ENCODE results near the gene NFYC.

The NFYC gene

DNA sequence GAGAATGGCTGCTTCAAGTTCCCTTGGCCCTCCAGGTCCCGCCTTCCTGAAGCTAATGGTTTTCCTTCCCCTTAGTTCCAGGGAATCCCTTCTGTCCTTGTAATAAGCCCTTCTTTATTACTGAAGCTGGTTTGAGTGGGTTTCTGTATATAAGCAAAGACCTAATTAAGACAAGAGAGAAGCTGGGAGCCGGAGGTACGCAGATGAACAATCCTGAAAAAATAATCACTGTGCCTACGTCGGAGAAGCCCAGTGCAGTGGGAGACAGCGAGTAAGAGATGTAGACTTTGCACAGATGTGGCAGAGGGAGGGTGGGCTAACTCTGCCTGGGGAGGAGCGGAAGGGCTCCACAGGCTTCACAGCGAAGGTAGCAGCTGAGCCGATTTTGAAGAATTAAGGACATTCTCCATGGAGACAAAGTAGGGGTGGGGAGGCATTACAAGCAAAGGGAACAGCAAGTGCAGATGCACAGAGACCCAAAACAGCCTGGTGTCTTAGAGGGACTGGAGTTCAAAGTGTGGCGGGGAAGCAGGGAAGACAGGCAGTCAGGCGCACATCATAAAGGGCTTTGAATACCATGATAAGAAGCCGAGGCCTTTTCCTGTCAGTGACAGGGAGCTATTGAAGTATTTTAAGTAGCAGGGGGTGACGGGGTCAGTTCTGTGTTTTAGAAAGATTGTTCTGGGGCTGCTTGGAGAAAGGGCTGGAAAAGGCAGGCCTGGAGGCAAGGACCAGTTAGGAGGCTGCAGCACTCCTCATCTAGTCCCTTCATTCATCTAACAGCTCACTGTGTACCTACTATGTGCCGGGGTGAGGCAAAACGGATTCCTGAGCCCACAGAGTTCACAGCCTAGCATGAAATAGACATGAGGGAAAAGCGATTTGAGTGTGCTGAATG is 32.5 kb upstream of the NFYC start:
- in situ Hi-C loops (cut with MboI; ENCODE audit: low pct_unique_long_range_greater_than_20kb, low sequenced_read_pairs, unreplicated experiment): no loop called here
- TF ChIP-seq, protein P1, sequence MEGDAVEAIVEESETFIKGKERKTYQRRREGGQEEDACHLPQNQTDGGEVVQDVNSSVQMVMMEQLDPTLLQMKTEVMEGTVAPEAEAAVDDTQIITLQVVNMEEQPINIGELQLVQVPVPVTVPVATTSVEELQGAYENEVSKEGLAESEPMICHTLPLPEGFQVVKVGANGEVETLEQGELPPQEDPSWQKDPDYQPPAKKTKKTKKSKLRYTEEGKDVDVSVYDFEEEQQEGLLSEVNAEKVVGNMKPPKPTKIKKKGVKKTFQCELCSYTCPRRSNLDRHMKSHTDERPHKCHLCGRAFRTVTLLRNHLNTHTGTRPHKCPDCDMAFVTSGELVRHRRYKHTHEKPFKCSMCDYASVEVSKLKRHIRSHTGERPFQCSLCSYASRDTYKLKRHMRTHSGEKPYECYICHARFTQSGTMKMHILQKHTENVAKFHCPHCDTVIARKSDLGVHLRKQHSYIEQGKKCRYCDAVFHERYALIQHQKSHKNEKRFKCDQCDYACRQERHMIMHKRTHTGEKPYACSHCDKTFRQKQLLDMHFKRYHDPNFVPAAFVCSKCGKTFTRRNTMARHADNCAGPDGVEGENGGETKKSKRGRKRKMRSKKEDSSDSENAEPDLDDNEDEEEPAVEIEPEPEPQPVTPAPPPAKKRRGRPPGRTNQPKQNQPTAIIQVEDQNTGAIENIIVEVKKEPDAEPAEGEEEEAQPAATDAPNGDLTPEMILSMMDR (IDR thresholded peaks at IDR 0.05; ENCODE audit: extremely low read depth, insufficient read depth, missing control alignments): no peak
- DNase-seq (ENCODE audit: low spot score): no peak

DNA sequence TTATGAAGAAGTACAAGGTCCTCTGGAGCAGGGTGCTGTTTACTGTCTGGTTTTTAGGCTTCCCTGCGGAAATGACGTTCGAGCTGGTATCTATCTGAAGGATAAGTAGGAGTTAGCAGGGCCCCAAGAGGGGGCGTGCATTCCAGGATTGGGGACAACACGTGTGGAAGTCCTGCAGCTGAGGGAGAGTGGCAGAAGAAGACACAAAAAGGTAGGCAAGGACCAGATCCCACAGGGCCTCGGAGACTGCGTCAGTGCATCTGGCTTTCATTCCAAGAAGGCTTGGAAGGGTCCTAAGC is 31.9 kb upstream of the NFYC start:
- TF ChIP-seq, protein P1 (IDR thresholded peaks at IDR 0.05; ENCODE audit: extremely low read depth, insufficient read depth, missing control alignments): no peak
- in situ Hi-C loops (cut with MboI; ENCODE audit: low pct_unique_long_range_greater_than_20kb, low sequenced_read_pairs, unreplicated experiment): no loop called here
- no peak for DNase-seq (ENCODE audit: low spot score)

- TF ChIP-seq, protein P1 (IDR thresholded peaks at IDR 0.05; ENCODE audit: extremely low read depth, insufficient read depth, missing control alignments): no peak
- in situ Hi-C loops (cut with MboI; ENCODE audit: low pct_unique_long_range_greater_than_20kb, low sequenced_read_pairs, unreplicated experiment): no loop called here
- DNase-seq (ENCODE audit: low spot score): no peak
Observed at GRCh38 chr1:40661678-40662077, 29.8 kb upstream of the NFYC start.

GRCh38 chr1:40662151-40662550 is 29.4 kb upstream of the NFYC start:
- in situ Hi-C loops (cut with MboI; ENCODE audit: low pct_unique_long_range_greater_than_20kb, low sequenced_read_pairs, unreplicated experiment): no loop called here
- DNase-seq (ENCODE audit: low spot score): no peak
- TF ChIP-seq, protein P1 (IDR thresholded peaks at IDR 0.05; ENCODE audit: extremely low read depth, insufficient read depth, missing control alignments): no peak

- DNase-seq (ENCODE audit: low spot score): no peak
- TF ChIP-seq, protein P1 (IDR thresholded peaks at IDR 0.05; ENCODE audit: extremely low read depth, insufficient read depth, missing control alignments): no peak
- in situ Hi-C loops (cut with MboI; ENCODE audit: low pct_unique_long_range_greater_than_20kb, low sequenced_read_pairs, unreplicated experiment): no loop called here
Observed at GRCh38 chr1:40662864-40663263, 28.6 kb upstream of the NFYC start.

- TF ChIP-seq, protein P1 (IDR thresholded peaks at IDR 0.05; ENCODE audit: extremely low read depth, insufficient read depth, missing control alignments): no peak
- no peak for DNase-seq (ENCODE audit: low spot score)
- in situ Hi-C loops (cut with MboI; ENCODE audit: low pct_unique_long_range_greater_than_20kb, low sequenced_read_pairs, unreplicated experiment): no loop called here
Observed at GRCh38 chr1:40663324-40664166, 28.0 kb upstream of the NFYC start.

All from GM13977 (cell line).